WTC11 (cell line): ENCODE data around the gene OSBPL10.

Experiments
- CREB1 ChIP-seq: sonication (generic); formaldehyde crosslinking; IDR thresholded peaks from 2 replicates; pipeline ENCODE4 v1.8.0; 2023; ENCODE audit warnings: mild to moderate bottlenecking, missing genetic modification reagents
- ETV6 ChIP-seq: sonication (generic); formaldehyde crosslinking; IDR thresholded peaks from 2 replicates; pipeline ENCODE4 v1.8.1; 2022; ENCODE audit warnings: mild to moderate bottlenecking, missing genetic modification reagents
- FOXP1 ChIP-seq: sonication (generic); formaldehyde crosslinking; IDR thresholded peaks from 2 replicates; pipeline ENCODE4 v1.8.0; 2022; ENCODE audit warnings: missing genetic modification reagents, mild to moderate bottlenecking, moderate library complexity, borderline replicate concordance
- GABPB1 ChIP-seq: sonication (generic); formaldehyde crosslinking; IDR thresholded peaks from 2 replicates; pipeline ENCODE4 v1.8.1; 2023; ENCODE audit warnings: mild to moderate bottlenecking, missing genetic modification reagents
- TP53 ChIP-seq: sonication (generic); formaldehyde crosslinking; IDR thresholded peaks from 2 replicates; pipeline ENCODE4 v1.8.1; 2023; ENCODE audit warnings: mild to moderate bottlenecking, missing genetic modification reagents
- ZNF232 ChIP-seq: sonication (generic); formaldehyde crosslinking; IDR thresholded peaks from 2 replicates; pipeline ENCODE4 v1.8.0; 2022; ENCODE audit warnings: mild to moderate bottlenecking, missing genetic modification reagents
- ZNF396 ChIP-seq: fragments of 250-450 bp; sonication (Bioruptor Pico); IDR thresholded peaks from 2 replicates; pipeline ENCODE4 v1.8.0; 2021; ENCODE audit warnings: mild to moderate bottlenecking, moderate library complexity, borderline replicate concordance
- TF ChIP-seq, protein P1 (sequence below): fragments of 200-600 bp; IDR thresholded peaks from 2 replicates; pipeline ENCODE4 v1.8.0; 2022; ENCODE audit warnings: antibody characterized with exemption
- TF ChIP-seq, protein P2 (sequence below): sonication (generic); formaldehyde crosslinking; IDR thresholded peaks from 2 replicates; pipeline ENCODE4 v1.8.1; 2022; ENCODE audit warnings: low read depth, mild to moderate bottlenecking, moderate library complexity, missing genetic modification reagents, borderline replicate concordance
- TF ChIP-seq, protein P3 (sequence below): sonication (generic); formaldehyde crosslinking; IDR thresholded peaks from 2 replicates; pipeline ENCODE4 v1.8.0; 2022; ENCODE audit warnings: mild to moderate bottlenecking, missing genetic modification reagents
- TF ChIP-seq, protein P4 (sequence below): sonication (generic); formaldehyde crosslinking; IDR thresholded peaks from 2 replicates; pipeline ENCODE4 v1.8.0; 2022; ENCODE audit warnings: mild to moderate bottlenecking, missing genetic modification reagents
- TF ChIP-seq, protein P5 (sequence below): sonication (generic); formaldehyde crosslinking; IDR thresholded peaks from 2 replicates; pipeline ENCODE4 v1.8.1; 2022; ENCODE audit warnings: low read depth, missing genetic modification reagents, borderline replicate concordance

DNA sequence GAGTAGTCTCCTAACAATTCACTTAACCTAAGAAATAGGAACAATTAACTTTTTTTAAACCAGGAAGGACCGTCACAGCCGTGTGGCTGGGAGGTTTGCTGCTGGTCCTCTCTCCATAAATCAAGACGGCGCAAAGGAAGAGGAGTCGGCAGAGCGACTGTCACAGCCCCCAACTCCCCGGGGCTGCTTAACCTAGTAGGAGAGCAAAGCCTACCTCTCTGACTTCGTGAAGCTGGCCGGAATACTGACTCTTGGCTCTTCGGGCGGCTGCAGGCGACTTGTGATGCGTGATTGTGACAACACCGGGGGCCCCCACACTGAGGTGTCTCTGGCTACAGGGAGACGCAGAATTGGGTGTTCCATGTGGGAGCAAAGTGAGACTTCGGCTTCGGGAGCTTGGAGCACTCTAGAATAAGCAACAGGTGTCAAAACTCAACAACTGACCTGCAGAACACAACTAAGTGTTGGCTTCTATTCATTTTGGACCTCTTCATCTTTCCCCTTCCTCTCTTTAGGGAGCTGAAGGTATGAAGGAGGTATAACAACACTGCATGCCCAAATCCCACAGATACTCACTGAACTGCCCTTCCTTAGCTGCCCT, 151.1 kb downstream of the OSBPL10 start:
- TF ChIP-seq, protein P1, sequence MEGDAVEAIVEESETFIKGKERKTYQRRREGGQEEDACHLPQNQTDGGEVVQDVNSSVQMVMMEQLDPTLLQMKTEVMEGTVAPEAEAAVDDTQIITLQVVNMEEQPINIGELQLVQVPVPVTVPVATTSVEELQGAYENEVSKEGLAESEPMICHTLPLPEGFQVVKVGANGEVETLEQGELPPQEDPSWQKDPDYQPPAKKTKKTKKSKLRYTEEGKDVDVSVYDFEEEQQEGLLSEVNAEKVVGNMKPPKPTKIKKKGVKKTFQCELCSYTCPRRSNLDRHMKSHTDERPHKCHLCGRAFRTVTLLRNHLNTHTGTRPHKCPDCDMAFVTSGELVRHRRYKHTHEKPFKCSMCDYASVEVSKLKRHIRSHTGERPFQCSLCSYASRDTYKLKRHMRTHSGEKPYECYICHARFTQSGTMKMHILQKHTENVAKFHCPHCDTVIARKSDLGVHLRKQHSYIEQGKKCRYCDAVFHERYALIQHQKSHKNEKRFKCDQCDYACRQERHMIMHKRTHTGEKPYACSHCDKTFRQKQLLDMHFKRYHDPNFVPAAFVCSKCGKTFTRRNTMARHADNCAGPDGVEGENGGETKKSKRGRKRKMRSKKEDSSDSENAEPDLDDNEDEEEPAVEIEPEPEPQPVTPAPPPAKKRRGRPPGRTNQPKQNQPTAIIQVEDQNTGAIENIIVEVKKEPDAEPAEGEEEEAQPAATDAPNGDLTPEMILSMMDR = no peak
- TF ChIP-seq ZNF232 (CRISPR knock-in tag) (no peak), CREB1 (CRISPR knock-in tag) (no peak), GABPB1 (CRISPR knock-in tag) (no peak), ZNF396 (CRISPR knock-in tag) (no peak), FOXP1 (no peak), TP53 (CRISPR knock-in tag) (no peak), ETV6 (CRISPR knock-in tag) (no peak)
- TF ChIP-seq, protein P2, sequence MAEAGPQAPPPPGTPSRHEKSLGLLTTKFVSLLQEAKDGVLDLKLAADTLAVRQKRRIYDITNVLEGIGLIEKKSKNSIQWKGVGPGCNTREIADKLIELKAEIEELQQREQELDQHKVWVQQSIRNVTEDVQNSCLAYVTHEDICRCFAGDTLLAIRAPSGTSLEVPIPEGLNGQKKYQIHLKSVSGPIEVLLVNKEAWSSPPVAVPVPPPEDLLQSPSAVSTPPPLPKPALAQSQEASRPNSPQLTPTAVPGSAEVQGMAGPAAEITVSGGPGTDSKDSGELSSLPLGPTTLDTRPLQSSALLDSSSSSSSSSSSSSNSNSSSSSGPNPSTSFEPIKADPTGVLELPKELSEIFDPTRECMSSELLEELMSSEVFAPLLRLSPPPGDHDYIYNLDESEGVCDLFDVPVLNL (CRISPR knock-in tag) = no peak
- TF ChIP-seq, protein P3, sequence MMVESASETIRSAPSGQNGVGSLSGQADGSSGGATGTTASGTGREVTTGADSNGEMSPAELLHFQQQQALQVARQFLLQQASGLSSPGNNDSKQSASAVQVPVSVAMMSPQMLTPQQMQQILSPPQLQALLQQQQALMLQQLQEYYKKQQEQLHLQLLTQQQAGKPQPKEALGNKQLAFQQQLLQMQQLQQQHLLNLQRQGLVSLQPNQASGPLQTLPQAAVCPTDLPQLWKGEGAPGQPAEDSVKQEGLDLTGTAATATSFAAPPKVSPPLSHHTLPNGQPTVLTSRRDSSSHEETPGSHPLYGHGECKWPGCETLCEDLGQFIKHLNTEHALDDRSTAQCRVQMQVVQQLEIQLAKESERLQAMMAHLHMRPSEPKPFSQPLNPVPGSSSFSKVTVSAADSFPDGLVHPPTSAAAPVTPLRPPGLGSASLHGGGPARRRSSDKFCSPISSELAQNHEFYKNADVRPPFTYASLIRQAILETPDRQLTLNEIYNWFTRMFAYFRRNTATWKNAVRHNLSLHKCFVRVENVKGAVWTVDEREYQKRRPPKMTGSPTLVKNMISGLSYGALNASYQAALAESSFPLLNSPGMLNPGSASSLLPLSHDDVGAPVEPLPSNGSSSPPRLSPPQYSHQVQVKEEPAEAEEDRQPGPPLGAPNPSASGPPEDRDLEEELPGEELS (CRISPR knock-in tag) = no peak
- TF ChIP-seq, protein P4, sequence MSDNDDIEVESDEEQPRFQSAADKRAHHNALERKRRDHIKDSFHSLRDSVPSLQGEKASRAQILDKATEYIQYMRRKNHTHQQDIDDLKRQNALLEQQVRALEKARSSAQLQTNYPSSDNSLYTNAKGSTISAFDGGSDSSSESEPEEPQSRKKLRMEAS (CRISPR knock-in tag) = no peak
- TF ChIP-seq, protein P5, sequence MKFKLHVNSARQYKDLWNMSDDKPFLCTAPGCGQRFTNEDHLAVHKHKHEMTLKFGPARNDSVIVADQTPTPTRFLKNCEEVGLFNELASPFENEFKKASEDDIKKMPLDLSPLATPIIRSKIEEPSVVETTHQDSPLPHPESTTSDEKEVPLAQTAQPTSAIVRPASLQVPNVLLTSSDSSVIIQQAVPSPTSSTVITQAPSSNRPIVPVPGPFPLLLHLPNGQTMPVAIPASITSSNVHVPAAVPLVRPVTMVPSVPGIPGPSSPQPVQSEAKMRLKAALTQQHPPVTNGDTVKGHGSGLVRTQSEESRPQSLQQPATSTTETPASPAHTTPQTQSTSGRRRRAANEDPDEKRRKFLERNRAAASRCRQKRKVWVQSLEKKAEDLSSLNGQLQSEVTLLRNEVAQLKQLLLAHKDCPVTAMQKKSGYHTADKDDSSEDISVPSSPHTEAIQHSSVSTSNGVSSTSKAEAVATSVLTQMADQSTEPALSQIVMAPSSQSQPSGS = no peak
